ENCODE measurements around the gene GCFC2. TPM values are rescaled to one million over a fixed set of nuclear protein-coding genes. Genes with fewer than 3 reads are reported as not detected.
A peak's percentile ranks its signal among the peaks of the same experiment; 100 is the strongest.

GCFC2 gene
- total and polyA plus RNA-seq, 2 donors (not counting 3 experiments of a cell fraction or from before 2014, with no cell fraction given) = 5.7 to 20.0 TPM

DNA sequence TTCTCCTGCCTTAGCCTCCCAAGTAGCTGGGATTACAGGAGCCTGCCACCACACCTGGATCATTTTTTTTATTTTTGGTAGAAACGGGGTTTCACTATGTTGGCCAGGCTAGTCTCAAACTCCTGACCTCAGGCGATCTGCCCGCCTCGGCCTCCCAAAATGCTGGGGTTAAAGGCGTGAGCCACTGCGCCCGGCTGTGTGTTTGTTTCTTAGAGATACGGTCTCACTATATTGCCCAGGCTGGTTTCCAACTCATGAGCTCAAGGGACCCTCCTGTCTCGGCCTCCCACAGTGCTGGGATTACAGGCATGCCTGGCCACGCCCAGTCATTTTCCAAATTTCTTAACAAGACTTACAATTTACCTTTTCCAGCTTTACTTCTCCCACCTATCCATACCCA lies 65.1 kb downstream of the GCFC2 start:
- no peak overlapping the region for H3K4me3 ChIP-seq (replicated peaks in 1 of 3; ENCODE audit: insufficient read depth in 1 of 3, low read depth in 1 of 3, low read length in 3 of 3)
- peaks cover 2 to 8% of the 10 kb centered on the region in 2 experiments for H3K36me3 ChIP-seq (ENCODE audit: control insufficient read depth in 2 of 2, extremely low read depth in 1 of 2, insufficient read depth in 2 of 2, low read length in 2 of 2)
- peaks cover 4% of the 10 kb centered on the region for H3K9me1 ChIP-seq (replicated peaks; ENCODE audit: control insufficient read depth, extremely low read depth, insufficient read depth, low read length)
- no peak for TF ChIP-seq POLR2A (IDR thresholded peaks at IDR 0.05; ENCODE audit: low read depth, low read length)
- no peak for TF ChIP-seq CTCF (IDR thresholded peaks at IDR 0.05; ENCODE audit: extremely low read depth in 1 of 2, insufficient read depth in 1 of 2, low read depth in 1 of 2, low read length in 2 of 2)
- TF ChIP-seq MYC (IDR thresholded peaks at IDR 0.05; ENCODE audit: low read depth, low read length) = no peak
- TF ChIP-seq GATA2 (IDR thresholded peaks at IDR 0.05; ENCODE audit: insufficient read depth, insufficient read length, low read depth, low read length) = no peak
- no peak for TF ChIP-seq JUN (IDR thresholded peaks at IDR 0.05; ENCODE audit: borderline replicate concordance, insufficient read depth, insufficient read length, low read depth)
- no peak for TF ChIP-seq FOS (IDR thresholded peaks at IDR 0.05; ENCODE audit: borderline replicate concordance, insufficient read depth, low read length)
- no peak for TF ChIP-seq POLR2AphosphoS5 (IDR thresholded peaks at IDR 0.05; ENCODE audit: insufficient read depth, low read depth, low read length)
- TF ChIP-seq, protein P1, sequence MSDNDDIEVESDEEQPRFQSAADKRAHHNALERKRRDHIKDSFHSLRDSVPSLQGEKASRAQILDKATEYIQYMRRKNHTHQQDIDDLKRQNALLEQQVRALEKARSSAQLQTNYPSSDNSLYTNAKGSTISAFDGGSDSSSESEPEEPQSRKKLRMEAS (IDR thresholded peaks at IDR 0.05; ENCODE audit: insufficient read depth, insufficient read length) = no peak
- TF ChIP-seq EZH2 (IDR thresholded peaks at IDR 0.05; ENCODE audit: borderline replicate concordance, low read depth, low read length, severe bottlenecking) = no peak
- peaks cover 17% of the 10 kb centered on the region for H3K4me1 ChIP-seq (ENCODE audit: control insufficient read depth, extremely low read depth, insufficient read depth, low read length)
- no peak for FAIRE-seq
- H3K27ac ChIP-seq (ENCODE audit: insufficient read depth, low read depth, low read length) = no peak overlapping the region
- no peak for DNase-seq (ENCODE audit: low read depth, low spot score)
- intact Hi-C loops (cut with micrococcal nuclease) = loop anchor here (1.0 kb wide), 1 partner anchor 65 kb away; the partner anchor contains the start of gene GCFC2
- H3K4me2 ChIP-seq (ENCODE audit: insufficient read depth, low read length) = no peak overlapping the region
- BruUV-seq (replicated peaks) = no TSS peak
- peak overlapping the region; percentile 97 for H2AFZ ChIP-seq (ENCODE audit: low read depth, low read length)
- ChIA-PET POLR2A (no interaction called here), CTCF (interaction anchor here (1.3 kb wide), 1 partner anchor 8 kb away, joined by 4 read pairs; no protein-coding TSS in a partner anchor)
- H3K9me3 ChIP-seq (replicated peaks; ENCODE audit: control insufficient read depth, insufficient read depth, low read length) = no peaks in the 10 kb centered on the region
- H3K27me3 ChIP-seq (ENCODE audit: control insufficient read depth in 2 of 2, insufficient read depth in 2 of 2, low read length in 2 of 2) = no peaks in the 10 kb centered on the region
- dilution Hi-C loops (cut with MboI; ENCODE audit: extremely low pct_ligation_motif_present, low sequenced_read_pairs) = no loop called here
- H3K79me2 ChIP-seq (ENCODE audit: control insufficient read depth, insufficient read depth, low read length) = peaks cover 18% of the 10 kb centered on the region
- H3K9ac ChIP-seq (replicated peaks; ENCODE audit: extremely low read depth, insufficient read depth, low read length) = no peak overlapping the region
- no peaks in the 10 kb centered on the region for H4K20me1 ChIP-seq (replicated peaks; ENCODE audit: control insufficient read depth, extremely low read depth, insufficient read depth, low read length)
